K562 (cell line): ENCODE results near the gene KCTD15. TPM values are rescaled to one million over a fixed set of nuclear protein-coding genes. Genes with fewer than 3 reads are reported as not detected.

ENCODE experiments used
- ETV6 ChIP-seq, 3 experiments: fragments of 150-350 bp in 1 of 3; sonication (generic) in 1 of 3; formaldehyde crosslinking in 1 of 3; IDR thresholded peaks; 2 replicates each; pipeline versions ENCODE4 v1.6.1 to v1.8.0; 2014 to 2022; ENCODE audit warnings: borderline replicate concordance in 2 of 3, low read depth in 2 of 3, antibody characterized with exemption in 1 of 3, low read length in 1 of 3, mild to moderate bottlenecking in 1 of 3, missing genetic modification reagents in 1 of 3
- HDGF ChIP-seq: fragments of 450-650 bp; IDR thresholded peaks from 2 replicates; pipeline ENCODE4 v1.6.1; 2016
- KLF6 ChIP-seq: fragments of 250-450 bp; sonication (Bioruptor Pico); IDR thresholded peaks from 2 replicates; pipeline ENCODE4 v1.4.0; 2020; ENCODE audit warnings: mild to moderate bottlenecking, moderate library complexity, borderline replicate concordance
- PCBP1 ChIP-seq: fragments of 200-400 bp; formaldehyde crosslinking; IDR thresholded peaks from 2 replicates; pipeline ENCODE4 v1.6.1; 2018; ENCODE audit warnings: mild to moderate bottlenecking, low read depth, low read length; ENCODE audit not compliant: poor library complexity, severe bottlenecking
- PCBP2 ChIP-seq: fragments of 200-400 bp; formaldehyde crosslinking; IDR thresholded peaks from 2 replicates; pipeline ENCODE4 v1.6.1; 2018; ENCODE audit warnings: low read length, low read depth, mild to moderate bottlenecking, moderate library complexity; ENCODE audit not compliant: poor library complexity, severe bottlenecking
- PHF20 ChIP-seq: fragments of 450-650 bp; IDR thresholded peaks from 2 replicates; pipeline ENCODE4 v1.6.1; 2018; ENCODE audit not compliant: partially characterized antibody
- POLR3A ChIP-seq: IDR thresholded peaks from 2 replicates; pipeline ENCODE4 v1.6.1; 2011; ENCODE audit warnings: borderline replicate concordance, mild to moderate bottlenecking, moderate library complexity; ENCODE audit not compliant: insufficient read length, insufficient read depth; ENCODE audit errors: extremely low read depth
- SMARCC2 ChIP-seq: fragments of 450-650 bp; IDR thresholded peaks from 2 replicates; pipeline ENCODE4 v1.6.1; 2017; ENCODE audit warnings: antibody characterized with exemption, moderate library complexity, mild to moderate bottlenecking, low read depth
- SPI1 ChIP-seq: IDR thresholded peaks from 2 replicates; pipeline ENCODE4 v1.6.1; 2011; ENCODE audit warnings: low read depth, low read length, control low read depth, borderline replicate concordance
- SRF ChIP-seq, 2 experiments: fragments of 250-450, 450-650 bp in 1 of 2; sonication (Bioruptor Pico) in 1 of 2; sonication (generic) in 1 of 2; formaldehyde crosslinking; IDR thresholded peaks; 2 replicates each; pipeline versions ENCODE4 v1.5.0 to v1.5.1; 2020 to 2022; ENCODE audit warnings: mild to moderate bottlenecking in 1 of 2, missing genetic modification reagents in 1 of 2
- SRSF9 ChIP-seq: fragments of 200-400 bp; formaldehyde crosslinking; IDR thresholded peaks from 2 replicates; pipeline ENCODE4 v1.6.1; 2017; ENCODE audit warnings: low read depth, low read length, borderline replicate concordance
- STAT5A ChIP-seq: IDR thresholded peaks from 2 replicates; pipeline ENCODE4 v1.6.1; 2012; ENCODE audit warnings: low read length, inconsistent platforms, borderline replicate concordance
- TBL1XR1 ChIP-seq, 2 experiments: IDR thresholded peaks; 2 replicates each; pipeline ENCODE4 v1.6.1; 2012; ENCODE audit warnings: improper control_type of control experiment in 2 of 2, low read length in 2 of 2, mild to moderate bottlenecking in 1 of 2
- TCF7 ChIP-seq: sonication (generic); IDR thresholded peaks from 2 replicates; pipeline ENCODE4 v1.6.1; 2016; ENCODE audit warnings: antibody characterized with exemption, borderline replicate concordance
- TRIM28 ChIP-seq: fragments of 450-650 bp; IDR thresholded peaks from 2 replicates; pipeline ENCODE4 v1.6.1; 2017
- WHSC1 ChIP-seq: IDR thresholded peaks from one replicate; pipeline ENCODE4 v1.6.1; 2012; ENCODE audit warnings: low read length, control low read depth, inconsistent platforms
- ZNF239 ChIP-seq: fragments of 250-450 bp; sonication (Bioruptor Pico); IDR thresholded peaks from 2 replicates; pipeline ENCODE4 v1.4.0; 2020; ENCODE audit warnings: mild to moderate bottlenecking
- ZNF347 ChIP-seq: fragments of 450-650 bp; formaldehyde crosslinking; IDR thresholded peaks from 2 replicates; pipeline ENCODE4 v1.4.0; 2020; ENCODE audit warnings: low read depth, mild to moderate bottlenecking, moderate library complexity
- ZNF717 ChIP-seq: fragments of 250-450 bp; sonication (Bioruptor Pico); IDR thresholded peaks from 2 replicates; pipeline ENCODE4 v1.5.0; 2021
- polyA plus RNA-seq, 8 experiments: library from polyadenylated mRNA; depleted of rRNA in 4 of 8; stranded (reverse) in 5 of 8; unstranded in 3 of 8; fragments of >200 nt; fragmentation: Nextera tagmentation in 2 of 8; fragmentation: Illumina TruSeq in 1 of 8; extraction: Ambion mirVana in 2 of 8; extraction: Trizol in 1 of 8; gene quantifications; 2 replicates each; pipeline versions ENCODE4 v1.2.1 to v1.2.3, GENCODE V29; 2011 to 2014; ENCODE audit warnings: inconsistent platforms in 1 of 8, missing spikeins in 1 of 8
- total RNA-seq, 7 experiments: library from RNA; depleted of rRNA in 6 of 7; stranded (reverse); fragments of >200 nt in 6 of 7; fragmentation: Illumina TruSeq in 2 of 7; extraction: Trizol in 2 of 7; gene quantifications; 2 replicates each; pipeline versions ENCODE4 v1.2.1 to v1.2.3, GENCODE V29; 2011 to 2021; ENCODE audit warnings: low replicate concordance in 1 of 7
- TF ChIP-seq, protein P1 (sequence below): sonication (generic); formaldehyde crosslinking; IDR thresholded peaks from 2 replicates; pipeline ENCODE4 v1.8.1; 2023; ENCODE audit warnings: mild to moderate bottlenecking, missing genetic modification reagents
- TF ChIP-seq, protein P2 (sequence below): fragments of 450-650 bp; IDR thresholded peaks from 2 replicates; pipeline ENCODE4 v1.7.1; 2018; ENCODE audit warnings: mild to moderate bottlenecking, low read depth; ENCODE audit not compliant: partially characterized antibody
- TF ChIP-seq, protein P3 (sequence below): fragments of 250-450 bp; sonication (Bioruptor Pico); IDR thresholded peaks from 2 replicates; pipeline ENCODE4 v1.4.0; 2020; ENCODE audit warnings: mild to moderate bottlenecking, moderate library complexity

The KCTD15 gene
- total and polyA plus RNA-seq, 9 of the 15 experiments (the other 6 are each of a cell fraction or from before 2014, with no cell fraction given): 1.7 to 49.0 (median 11.8) TPM

DNA sequence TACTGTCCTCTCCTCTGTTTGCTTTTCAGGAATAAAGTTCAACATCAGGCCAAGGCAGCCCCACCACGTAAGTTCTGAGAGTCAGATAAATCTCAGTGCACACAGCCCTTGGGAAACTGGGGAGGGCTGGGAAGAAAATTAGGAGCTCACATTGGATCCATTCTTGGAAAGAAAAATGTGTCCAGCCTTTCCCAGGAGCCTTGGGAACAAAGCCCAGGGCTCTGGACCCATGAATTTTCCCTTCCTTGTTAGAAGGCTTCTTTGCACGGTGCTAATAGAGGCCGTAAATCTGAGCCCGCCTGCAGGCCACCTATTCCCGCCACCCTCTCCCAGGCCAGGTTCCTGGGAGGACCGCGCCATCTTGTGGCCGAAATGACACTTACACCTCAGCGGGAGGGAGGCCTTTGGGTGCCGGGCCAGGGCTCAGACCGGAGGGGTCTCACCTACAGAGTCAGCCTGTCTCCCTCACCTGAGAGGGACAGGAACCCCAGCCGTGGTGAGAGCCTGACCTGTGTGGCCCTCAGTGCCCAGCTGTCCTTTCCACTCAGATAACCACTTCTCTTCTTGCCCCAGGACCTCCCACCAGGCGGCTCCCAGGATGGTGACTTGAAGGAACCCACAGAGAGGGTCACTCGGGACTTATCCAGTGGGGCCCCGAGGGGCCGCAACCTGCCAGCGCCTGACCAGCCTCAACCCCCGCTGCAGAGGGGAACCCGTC lies 25.1 kb upstream of the KCTD15 start (continued):
- TF ChIP-seq HDGF: no peak
- TF ChIP-seq KLF6 (CRISPR knock-in tag): no peak
- TF ChIP-seq PHF20: no peak
- no peak for TF ChIP-seq ZNF239 (CRISPR knock-in tag)
- no peak for TF ChIP-seq ETV6 (IDR thresholded peaks at IDR 0.05; ENCODE audit: borderline replicate concordance in 1 of 2, low read depth in 2 of 2, low read length in 1 of 2)
- TF ChIP-seq ETV6 (CRISPR knock-in tag; IDR thresholded peaks at IDR 0.05; ENCODE audit: borderline replicate concordance): no peak
- TF ChIP-seq, protein P1, sequence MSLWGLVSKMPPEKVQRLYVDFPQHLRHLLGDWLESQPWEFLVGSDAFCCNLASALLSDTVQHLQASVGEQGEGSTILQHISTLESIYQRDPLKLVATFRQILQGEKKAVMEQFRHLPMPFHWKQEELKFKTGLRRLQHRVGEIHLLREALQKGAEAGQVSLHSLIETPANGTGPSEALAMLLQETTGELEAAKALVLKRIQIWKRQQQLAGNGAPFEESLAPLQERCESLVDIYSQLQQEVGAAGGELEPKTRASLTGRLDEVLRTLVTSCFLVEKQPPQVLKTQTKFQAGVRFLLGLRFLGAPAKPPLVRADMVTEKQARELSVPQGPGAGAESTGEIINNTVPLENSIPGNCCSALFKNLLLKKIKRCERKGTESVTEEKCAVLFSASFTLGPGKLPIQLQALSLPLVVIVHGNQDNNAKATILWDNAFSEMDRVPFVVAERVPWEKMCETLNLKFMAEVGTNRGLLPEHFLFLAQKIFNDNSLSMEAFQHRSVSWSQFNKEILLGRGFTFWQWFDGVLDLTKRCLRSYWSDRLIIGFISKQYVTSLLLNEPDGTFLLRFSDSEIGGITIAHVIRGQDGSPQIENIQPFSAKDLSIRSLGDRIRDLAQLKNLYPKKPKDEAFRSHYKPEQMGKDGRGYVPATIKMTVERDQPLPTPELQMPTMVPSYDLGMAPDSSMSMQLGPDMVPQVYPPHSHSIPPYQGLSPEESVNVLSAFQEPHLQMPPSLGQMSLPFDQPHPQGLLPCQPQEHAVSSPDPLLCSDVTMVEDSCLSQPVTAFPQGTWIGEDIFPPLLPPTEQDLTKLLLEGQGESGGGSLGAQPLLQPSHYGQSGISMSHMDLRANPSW (CRISPR knock-in tag): no peak
- TF ChIP-seq ZNF347 (CRISPR knock-in tag): no peak
- TF ChIP-seq SMARCC2: no peak
- TF ChIP-seq, protein P2, sequence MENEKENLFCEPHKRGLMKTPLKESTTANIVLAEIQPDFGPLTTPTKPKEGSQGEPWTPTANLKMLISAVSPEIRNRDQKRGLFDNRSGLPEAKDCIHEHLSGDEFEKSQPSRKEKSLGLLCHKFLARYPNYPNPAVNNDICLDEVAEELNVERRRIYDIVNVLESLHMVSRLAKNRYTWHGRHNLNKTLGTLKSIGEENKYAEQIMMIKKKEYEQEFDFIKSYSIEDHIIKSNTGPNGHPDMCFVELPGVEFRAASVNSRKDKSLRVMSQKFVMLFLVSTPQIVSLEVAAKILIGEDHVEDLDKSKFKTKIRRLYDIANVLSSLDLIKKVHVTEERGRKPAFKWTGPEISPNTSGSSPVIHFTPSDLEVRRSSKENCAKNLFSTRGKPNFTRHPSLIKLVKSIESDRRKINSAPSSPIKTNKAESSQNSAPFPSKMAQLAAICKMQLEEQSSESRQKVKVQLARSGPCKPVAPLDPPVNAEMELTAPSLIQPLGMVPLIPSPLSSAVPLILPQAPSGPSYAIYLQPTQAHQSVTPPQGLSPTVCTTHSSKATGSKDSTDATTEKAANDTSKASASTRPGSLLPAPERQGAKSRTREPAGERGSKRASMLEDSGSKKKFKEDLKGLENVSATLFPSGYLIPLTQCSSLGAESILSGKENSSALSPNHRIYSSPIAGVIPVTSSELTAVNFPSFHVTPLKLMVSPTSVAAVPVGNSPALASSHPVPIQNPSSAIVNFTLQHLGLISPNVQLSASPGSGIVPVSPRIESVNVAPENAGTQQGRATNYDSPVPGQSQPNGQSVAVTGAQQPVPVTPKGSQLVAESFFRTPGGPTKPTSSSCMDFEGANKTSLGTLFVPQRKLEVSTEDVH: no peak
- TF ChIP-seq PCBP1: no peak
- no peak for TF ChIP-seq STAT5A
- TF ChIP-seq SPI1: no peak
- no peak for TF ChIP-seq SRSF9
- TF ChIP-seq, protein P3, sequence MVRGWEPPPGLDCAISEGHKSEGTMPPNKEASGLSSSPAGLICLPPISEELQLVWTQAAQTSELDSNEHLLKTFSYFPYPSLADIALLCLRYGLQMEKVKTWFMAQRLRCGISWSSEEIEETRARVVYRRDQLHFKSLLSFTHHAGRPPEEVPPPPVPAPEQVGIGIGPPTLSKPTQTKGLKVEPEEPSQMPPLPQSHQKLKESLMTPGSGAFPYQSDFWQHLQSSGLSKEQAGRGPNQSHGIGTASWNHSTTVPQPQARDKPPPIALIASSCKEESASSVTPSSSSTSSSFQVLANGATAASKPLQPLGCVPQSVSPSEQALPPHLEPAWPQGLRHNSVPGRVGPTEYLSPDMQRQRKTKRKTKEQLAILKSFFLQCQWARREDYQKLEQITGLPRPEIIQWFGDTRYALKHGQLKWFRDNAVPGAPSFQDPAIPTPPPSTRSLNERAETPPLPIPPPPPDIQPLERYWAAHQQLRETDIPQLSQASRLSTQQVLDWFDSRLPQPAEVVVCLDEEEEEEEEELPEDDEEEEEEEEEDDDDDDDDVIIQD (CRISPR knock-in tag): no peak
- TF ChIP-seq WHSC1: no peak
- no peak for TF ChIP-seq TBL1XR1 (IDR thresholded peaks at IDR 0.05; ENCODE audit: low read length in 2 of 2)
- TF ChIP-seq SRF (CRISPR knock-in tag; IDR thresholded peaks at IDR 0.05): no peak
- TF ChIP-seq TCF7: no peak
- TF ChIP-seq PCBP2: no peak
- no peak for TF ChIP-seq TRIM28
- TF ChIP-seq ZNF717: no peak
- no peak for TF ChIP-seq POLR3A
